Measurements from ENCODE around the gene HIRIP3. TPM values are rescaled to one million over a fixed set of nuclear protein-coding genes. Genes with fewer than 3 reads are reported as not detected.

Gene HIRIP3
- total and polyA plus RNA-seq, 2 of the 13 experiments (the other 11 are each of a cell fraction or from before 2014, with no cell fraction given): 12.6 to 17.2 TPM

DNA sequence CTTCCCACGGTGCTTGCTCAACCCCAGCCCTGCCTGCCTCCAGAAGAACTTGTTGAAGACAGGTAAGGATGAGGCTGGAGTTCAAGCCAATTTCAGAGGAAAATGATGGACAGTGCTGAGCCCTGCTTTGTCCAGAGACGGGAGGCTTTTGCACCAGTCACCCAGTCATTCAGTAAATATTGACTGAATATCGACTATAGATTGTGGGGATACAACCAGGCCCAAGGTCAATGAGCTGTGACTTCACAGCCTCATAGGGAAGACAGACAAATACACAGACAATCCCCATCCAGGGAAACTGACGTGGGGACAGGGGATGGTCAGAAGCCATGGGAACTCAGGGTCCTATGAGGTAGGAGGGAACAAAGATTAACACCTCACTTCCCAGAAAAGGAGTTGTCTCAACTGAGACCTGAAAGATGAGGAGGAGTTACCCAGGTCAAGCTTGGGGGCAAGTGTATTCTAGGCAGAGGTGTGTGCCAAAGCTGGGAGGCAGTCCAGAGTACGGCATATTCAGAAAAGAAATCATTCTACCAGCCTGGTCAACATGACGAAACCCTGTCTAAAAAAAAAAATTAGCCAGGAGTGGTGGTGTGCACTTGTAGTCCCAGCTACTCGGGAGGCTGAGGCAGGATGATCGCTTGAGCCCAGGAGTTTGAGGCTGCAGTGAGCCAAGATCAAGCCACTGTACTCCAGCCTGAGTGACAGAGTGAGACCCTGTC is 21.3 kb upstream of the HIRIP3 start (continued):
- TF ChIP-seq, protein P1, sequence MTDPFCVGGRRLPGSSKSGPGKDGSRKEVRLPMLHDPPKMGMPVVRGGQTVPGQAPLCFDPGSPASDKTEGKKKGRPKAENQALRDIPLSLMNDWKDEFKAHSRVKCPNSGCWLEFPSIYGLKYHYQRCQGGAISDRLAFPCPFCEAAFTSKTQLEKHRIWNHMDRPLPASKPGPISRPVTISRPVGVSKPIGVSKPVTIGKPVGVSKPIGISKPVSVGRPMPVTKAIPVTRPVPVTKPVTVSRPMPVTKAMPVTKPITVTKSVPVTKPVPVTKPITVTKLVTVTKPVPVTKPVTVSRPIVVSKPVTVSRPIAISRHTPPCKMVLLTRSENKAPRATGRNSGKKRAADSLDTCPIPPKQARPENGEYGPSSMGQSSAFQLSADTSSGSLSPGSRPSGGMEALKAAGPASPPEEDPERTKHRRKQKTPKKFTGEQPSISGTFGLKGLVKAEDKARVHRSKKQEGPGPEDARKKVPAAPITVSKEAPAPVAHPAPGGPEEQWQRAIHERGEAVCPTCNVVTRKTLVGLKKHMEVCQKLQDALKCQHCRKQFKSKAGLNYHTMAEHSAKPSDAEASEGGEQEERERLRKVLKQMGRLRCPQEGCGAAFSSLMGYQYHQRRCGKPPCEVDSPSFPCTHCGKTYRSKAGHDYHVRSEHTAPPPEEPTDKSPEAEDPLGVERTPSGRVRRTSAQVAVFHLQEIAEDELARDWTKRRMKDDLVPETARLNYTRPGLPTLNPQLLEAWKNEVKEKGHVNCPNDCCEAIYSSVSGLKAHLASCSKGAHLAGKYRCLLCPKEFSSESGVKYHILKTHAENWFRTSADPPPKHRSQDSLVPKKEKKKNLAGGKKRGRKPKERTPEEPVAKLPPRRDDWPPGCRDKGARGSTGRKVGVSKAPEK (CRISPR knock-in tag; IDR thresholded peaks at IDR 0.05; ENCODE audit: borderline replicate concordance): 0 out of 2 replicates have a peak, but pooled peaks have one; percentile 34
- peak; percentile 65 for TF ChIP-seq ZNF652 (CRISPR knock-in tag; IDR thresholded peaks at IDR 0.05; ENCODE audit: borderline replicate concordance, low read depth)
- TF ChIP-seq, protein P2, sequence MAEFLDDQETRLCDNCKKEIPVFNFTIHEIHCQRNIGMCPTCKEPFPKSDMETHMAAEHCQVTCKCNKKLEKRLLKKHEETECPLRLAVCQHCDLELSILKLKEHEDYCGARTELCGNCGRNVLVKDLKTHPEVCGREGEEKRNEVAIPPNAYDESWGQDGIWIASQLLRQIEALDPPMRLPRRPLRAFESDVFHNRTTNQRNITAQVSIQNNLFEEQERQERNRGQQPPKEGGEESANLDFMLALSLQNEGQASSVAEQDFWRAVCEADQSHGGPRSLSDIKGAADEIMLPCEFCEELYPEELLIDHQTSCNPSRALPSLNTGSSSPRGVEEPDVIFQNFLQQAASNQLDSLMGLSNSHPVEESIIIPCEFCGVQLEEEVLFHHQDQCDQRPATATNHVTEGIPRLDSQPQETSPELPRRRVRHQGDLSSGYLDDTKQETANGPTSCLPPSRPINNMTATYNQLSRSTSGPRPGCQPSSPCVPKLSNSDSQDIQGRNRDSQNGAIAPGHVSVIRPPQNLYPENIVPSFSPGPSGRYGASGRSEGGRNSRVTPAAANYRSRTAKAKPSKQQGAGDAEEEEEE (CRISPR knock-in tag; IDR thresholded peaks at IDR 0.05; ENCODE audit: borderline replicate concordance): no peak
- TF ChIP-seq, protein P3, sequence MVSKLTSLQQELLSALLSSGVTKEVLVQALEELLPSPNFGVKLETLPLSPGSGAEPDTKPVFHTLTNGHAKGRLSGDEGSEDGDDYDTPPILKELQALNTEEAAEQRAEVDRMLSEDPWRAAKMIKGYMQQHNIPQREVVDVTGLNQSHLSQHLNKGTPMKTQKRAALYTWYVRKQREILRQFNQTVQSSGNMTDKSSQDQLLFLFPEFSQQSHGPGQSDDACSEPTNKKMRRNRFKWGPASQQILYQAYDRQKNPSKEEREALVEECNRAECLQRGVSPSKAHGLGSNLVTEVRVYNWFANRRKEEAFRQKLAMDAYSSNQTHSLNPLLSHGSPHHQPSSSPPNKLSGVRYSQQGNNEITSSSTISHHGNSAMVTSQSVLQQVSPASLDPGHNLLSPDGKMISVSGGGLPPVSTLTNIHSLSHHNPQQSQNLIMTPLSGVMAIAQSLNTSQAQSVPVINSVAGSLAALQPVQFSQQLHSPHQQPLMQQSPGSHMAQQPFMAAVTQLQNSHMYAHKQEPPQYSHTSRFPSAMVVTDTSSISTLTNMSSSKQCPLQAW (CRISPR knock-in tag; IDR thresholded peaks at IDR 0.05): 0 out of 2 replicates have a peak, but pooled peaks have one; percentile 26
- no peak for TF ChIP-seq SIX1 (CRISPR knock-in tag; IDR thresholded peaks at IDR 0.05; ENCODE audit: borderline replicate concordance)
- TF ChIP-seq, protein P4, sequence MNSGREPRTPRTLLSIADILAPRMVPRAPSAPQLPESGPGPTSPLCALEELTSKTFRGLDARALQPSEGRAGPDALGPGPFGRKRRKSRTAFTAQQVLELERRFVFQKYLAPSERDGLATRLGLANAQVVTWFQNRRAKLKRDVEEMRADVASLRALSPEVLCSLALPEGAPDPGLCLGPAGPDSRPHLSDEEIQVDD (CRISPR knock-in tag; IDR thresholded peaks at IDR 0.05; ENCODE audit: borderline replicate concordance): 0 out of 2 replicates have a peak, but pooled peaks have one; percentile 17
- TF ChIP-seq ZSCAN29 (CRISPR knock-in tag; conservative IDR thresholded peaks at IDR 0.05): peak; percentile 57; the same call in 1 of the 2 replicates
- TF ChIP-seq SOX6 (IDR thresholded peaks at IDR 0.05): no peak
- TF ChIP-seq SOX6 (CRISPR knock-in tag; IDR thresholded peaks at IDR 0.05): peak; percentile 56
- TF ChIP-seq NR2C2 (CRISPR knock-in tag; IDR thresholded peaks at IDR 0.05; ENCODE audit: borderline replicate concordance): 0 out of 2 replicates have a peak, but pooled peaks have one; percentile 22
- peak; percentile 60; the same call in 1 of the 2 replicates for TF ChIP-seq DPF2 (CRISPR knock-in tag; IDR thresholded peaks at IDR 0.05; ENCODE audit: borderline replicate concordance, low read depth)
- TF ChIP-seq, protein P5, sequence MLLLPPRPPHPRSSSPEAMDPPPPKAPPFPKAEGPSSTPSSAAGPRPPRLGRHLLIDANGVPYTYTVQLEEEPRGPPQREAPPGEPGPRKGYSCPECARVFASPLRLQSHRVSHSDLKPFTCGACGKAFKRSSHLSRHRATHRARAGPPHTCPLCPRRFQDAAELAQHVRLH (CRISPR knock-in tag; IDR thresholded peaks at IDR 0.05; ENCODE audit: borderline replicate concordance, low read depth): no peak
- TF ChIP-seq RARA (CRISPR knock-in tag; IDR thresholded peaks at IDR 0.05): peak; percentile 61
- TF ChIP-seq ZNF441 (CRISPR knock-in tag; IDR thresholded peaks at IDR 0.05; ENCODE audit: borderline replicate concordance): no peak
- TF ChIP-seq RXRB (CRISPR knock-in tag; IDR thresholded peaks at IDR 0.05; ENCODE audit: borderline replicate concordance): peak; percentile 61; the same call in 1 of the 2 replicates
- peak; percentile 76 for TF ChIP-seq PPARG (CRISPR knock-in tag; conservative IDR thresholded peaks at IDR 0.05)
- TF ChIP-seq FOXA3 (CRISPR knock-in tag; IDR thresholded peaks at IDR 0.05): peak; percentile 90
- TF ChIP-seq, protein P6, sequence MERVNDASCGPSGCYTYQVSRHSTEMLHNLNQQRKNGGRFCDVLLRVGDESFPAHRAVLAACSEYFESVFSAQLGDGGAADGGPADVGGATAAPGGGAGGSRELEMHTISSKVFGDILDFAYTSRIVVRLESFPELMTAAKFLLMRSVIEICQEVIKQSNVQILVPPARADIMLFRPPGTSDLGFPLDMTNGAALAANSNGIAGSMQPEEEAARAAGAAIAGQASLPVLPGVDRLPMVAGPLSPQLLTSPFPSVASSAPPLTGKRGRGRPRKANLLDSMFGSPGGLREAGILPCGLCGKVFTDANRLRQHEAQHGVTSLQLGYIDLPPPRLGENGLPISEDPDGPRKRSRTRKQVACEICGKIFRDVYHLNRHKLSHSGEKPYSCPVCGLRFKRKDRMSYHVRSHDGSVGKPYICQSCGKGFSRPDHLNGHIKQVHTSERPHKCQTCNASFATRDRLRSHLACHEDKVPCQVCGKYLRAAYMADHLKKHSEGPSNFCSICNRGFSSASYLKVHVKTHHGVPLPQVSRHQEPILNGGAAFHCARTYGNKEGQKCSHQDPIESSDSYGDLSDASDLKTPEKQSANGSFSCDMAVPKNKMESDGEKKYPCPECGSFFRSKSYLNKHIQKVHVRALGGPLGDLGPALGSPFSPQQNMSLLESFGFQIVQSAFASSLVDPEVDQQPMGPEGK (CRISPR knock-in tag; IDR thresholded peaks at IDR 0.05): 0 out of 2 replicates have a peak, but pooled peaks have one; percentile 8
- TF ChIP-seq ZNF619 (CRISPR knock-in tag; IDR thresholded peaks at IDR 0.05): peak; percentile 80; the same call in 1 of the 2 replicates

Data from HepG2 (cell line).